ENCODE results near the gene ARID1B.
"Not testable (repeated sequence)": the region's sequence is repeated elsewhere in the genome, so short reads cannot be mapped to it uniquely, and the experiment has no call there.

ARID1B gene

GRCh38 chr6:156972145-156972544 lies 195.0 kb downstream of the ARID1B start:
- no peak for DNase-seq

GRCh38 chr6:156974830-156975261 lies 197.7 kb downstream of the ARID1B start:
- DNase-seq: no peak

GRCh38 chr6:156975414-156975813 lies 198.2 kb downstream of the ARID1B start:
- no peak for DNase-seq

- DNase-seq: no peak
Observed at GRCh38 chr6:156976216-156977127, 199.3 kb downstream of the ARID1B start.

GRCh38 chr6:156977527-156978291 lies 200.5 kb downstream of the ARID1B start:
- DNase-seq: no peak

- DNase-seq: no peak
Observed at GRCh38 chr6:156978948-156979347, 201.8 kb downstream of the ARID1B start.

- no peak for DNase-seq
Observed at GRCh38 chr6:156980515-156980914, 203.3 kb downstream of the ARID1B start.

GRCh38 chr6:156980948-156981347 lies 203.8 kb downstream of the ARID1B start:
- DNase-seq: no peak

GRCh38 chr6:156982168-156982567 lies 205.0 kb downstream of the ARID1B start:
- no peak for DNase-seq

GRCh38 chr6:156982864-156983263 lies 205.7 kb downstream of the ARID1B start:
- not testable (repeated sequence) for DNase-seq

- DNase-seq: no peak
Observed at GRCh38 chr6:156984178-156984738, 207.1 kb downstream of the ARID1B start.

- DNase-seq: no peak
Observed at GRCh38 chr6:156985309-156985708, 208.1 kb downstream of the ARID1B start.

GRCh38 chr6:156988276-156989158 lies 211.3 kb downstream of the ARID1B start:
- DNase-seq: no peak

GRCh38 chr6:156989159-156989806 lies 212.1 kb downstream of the ARID1B start:
- no peak for DNase-seq

- DNase-seq: no peak
Observed at GRCh38 chr6:156992020-156992804, 215.0 kb downstream of the ARID1B start.

GRCh38 chr6:156993713-156994112 lies 216.5 kb downstream of the ARID1B start:
- no peak for DNase-seq

GRCh38 chr6:156994215-156995076 lies 217.3 kb downstream of the ARID1B start:
- no peak for DNase-seq

- no peak for DNase-seq
Observed at GRCh38 chr6:156995502-156995901, 218.3 kb downstream of the ARID1B start.

- DNase-seq: no peak
Observed at GRCh38 chr6:156996265-156996664, 219.1 kb downstream of the ARID1B start.

GRCh38 chr6:156998794-156999330 lies 221.7 kb downstream of the ARID1B start:
- DNase-seq: no peak
